Glomerular visceral epithelial cell (primary cell): ENCODE measurements around the gene AFF4.

Source experiments
- DNase-seq: peaks from one replicate; pipeline ENCODE4 v3.0.0-alpha.2; 2016; ENCODE audit errors: extremely low spot score

The AFF4 gene

DNA sequence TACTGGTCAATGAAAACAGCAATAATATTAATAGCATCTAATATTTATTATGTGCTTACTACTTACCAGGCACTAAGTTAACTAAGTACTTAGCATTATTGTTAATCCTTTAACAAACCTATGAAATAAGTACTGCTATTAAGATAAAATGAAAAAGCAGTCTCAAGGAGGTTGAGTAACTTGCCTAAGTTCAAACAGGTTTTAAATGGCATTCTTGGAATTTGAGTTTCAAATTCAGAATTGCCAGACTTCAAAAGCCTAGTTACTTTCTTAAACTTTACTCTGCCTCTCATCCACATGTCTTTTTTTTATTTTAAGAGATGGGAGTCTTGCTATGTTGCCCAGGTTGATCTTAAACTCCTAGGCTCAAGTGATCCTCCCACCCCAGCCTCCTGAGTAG is 73.9 kb downstream of the AFF4 start:
- DNase-seq: no peak

DNA sequence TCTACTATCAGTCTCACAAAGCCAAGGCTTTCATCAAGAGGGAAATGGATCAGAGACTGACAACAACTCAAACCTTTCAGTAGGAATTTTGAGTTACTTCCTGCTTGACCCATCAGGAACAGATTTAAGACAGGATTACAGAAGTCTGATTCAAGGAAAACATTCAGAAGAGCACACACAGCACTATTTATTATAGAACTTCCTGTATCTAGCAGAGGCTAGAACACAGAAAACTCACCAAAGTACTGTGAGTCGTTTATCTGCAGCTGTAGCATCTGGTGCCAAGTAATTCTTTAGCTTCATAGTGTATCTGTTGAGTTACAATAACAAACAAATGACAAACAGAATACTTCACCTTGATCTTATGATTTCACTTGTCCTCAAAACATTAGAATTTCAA is 76.2 kb downstream of the AFF4 start:
- DNase-seq: no peak

DNA sequence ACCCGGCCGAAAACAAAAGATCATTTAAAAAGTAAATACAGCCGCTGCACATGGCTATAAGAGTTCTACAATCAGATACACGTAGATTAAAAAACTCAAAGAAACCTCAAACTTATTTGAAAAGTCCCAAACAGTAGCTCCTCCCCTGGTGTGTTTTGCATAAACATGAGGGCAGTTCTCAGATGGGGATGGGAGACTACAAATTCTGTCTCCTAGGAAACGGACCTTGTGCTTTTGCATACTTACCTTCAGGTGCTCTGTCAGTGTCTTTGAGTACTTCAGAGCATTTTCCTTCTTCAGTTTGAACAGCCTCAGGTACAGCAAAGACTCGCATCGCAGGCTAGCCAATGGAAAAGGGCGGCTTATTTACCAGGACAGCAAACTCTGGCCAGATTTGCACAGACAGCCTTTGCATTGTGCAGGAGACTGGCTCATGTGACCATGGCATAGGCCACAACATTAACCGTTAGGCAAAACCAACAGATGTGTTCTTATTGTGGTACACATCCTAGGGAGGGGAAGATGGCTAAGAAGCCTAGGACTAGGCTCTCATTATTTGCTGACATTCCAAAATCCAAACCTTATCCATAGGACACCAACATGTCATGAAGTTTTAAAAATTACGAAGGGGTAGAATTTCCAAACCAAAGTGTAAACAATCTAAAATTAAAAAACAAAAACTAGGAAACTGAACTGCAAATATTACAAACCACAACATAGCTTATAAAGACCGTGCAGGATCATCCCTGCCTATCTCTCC is 77.2 kb downstream of the AFF4 start:
- DNase-seq: no peak

DNA sequence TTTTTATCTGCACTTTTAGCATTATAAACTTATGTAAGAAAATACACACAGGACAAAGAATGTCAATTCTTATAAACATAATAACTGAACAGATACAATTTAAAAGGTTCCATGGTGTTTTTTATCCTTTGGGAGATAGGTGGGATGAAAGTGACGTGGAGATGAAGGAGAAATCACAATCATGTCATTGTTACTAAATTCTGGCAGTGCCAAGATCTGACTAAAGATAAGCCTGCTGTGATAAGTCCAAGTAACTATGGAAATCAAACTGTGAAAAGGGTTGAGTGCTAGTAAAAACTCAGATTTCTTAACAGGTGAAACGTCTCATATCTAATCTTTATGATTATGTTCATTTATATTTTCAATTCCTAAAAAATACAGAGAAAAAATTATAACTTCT is 78.9 kb downstream of the AFF4 start:
- DNase-seq: no peak

DNA sequence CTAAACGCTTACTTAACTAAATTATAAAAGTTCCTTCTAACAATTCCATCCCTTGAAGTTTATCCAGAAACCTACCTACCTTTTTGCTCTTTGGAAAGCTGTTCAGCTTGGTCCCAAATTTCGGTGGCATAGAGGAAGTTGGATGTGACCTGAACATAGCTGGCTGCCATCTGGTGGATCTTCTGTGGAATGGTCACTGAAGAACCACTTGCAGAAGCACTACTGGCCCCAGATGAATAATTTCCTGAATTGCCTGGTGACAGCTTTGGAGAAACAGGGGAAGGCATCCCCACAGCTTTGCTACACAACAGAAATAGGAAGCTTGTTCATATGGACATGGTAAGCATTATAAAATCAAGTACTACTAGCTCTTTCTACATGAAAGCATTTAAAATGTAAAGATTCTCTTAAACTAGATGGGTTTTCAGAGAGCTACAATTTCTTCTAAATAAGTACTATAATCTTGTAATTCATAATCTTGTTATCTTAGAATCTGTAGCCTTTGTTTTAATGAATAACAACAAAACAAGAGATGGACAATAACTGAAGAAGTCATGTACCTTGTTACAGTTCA is 80.1 kb downstream of the AFF4 start:
- peak; percentile 68 for DNase-seq

DNA sequence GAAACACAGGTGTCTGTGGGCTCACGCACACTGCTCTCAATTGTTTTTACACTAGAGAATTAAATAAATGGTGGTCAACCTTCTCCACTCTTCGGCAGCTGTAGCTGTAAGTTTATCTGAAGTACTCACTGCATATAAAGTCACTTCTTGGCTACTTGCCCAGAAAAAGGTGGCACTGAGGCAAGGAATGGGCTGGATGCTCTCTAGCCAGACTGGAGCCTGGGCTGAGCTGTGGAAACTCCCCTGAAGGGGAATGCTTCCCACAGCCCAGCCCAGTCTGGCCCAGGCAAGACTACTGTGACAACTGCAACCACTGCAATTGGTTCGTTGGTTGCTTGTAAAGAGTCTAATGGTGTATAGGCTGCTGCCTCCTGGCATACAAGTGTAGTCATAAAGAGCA is 85.5 kb downstream of the AFF4 start:
- peak; percentile 32 for DNase-seq

DNA sequence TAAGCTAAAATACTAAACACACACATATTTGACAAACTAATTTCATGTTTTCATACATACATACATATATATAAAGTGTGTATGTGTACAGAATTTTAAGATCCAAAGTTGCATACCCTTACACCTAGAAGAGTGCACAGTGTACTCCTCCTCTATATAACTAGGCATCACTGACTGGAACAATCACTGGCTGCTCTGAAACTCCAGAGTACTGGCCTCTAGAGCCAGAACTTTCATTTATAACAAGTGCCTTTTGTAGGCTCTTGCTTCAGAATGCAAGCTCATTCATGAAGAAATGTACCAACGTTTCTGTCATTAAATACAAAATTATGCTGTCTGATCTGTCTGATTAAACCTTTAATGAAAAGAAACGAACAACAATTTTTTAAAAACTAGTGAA is 86.0 kb downstream of the AFF4 start:
- DNase-seq: no peak

DNA sequence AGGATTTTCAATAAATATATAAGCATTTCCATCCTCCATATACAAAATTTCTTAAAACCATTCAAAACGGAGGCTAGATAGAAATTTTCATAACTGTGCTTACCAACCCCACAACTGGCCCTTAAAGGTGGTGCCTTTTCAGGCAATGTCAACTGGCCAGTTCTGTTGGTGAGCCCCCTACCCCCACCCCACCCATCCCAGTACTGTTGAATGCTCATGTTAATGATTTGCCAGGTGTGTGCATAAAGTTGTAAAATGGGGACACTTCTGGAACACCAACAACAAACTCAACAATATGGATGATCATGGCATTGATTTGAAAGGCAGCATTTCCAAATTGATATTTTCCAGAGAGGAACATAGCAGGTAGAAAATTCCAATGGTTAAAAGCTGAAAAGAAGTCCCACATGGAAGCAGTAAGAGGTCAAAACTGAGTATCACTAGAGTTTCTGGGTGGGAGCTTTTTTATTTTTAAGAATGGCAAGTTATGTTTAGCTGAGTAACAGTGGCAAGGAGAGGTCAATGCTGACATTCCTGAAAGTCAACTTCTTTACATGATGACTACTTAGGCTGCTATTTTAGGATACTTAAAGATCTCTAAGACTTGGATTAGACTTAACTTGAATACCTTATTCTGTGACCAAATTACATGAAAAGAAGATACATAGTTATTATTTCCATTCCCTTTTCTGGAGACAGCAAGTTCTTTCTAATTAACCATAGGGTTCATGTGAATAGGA is 87.2 kb downstream of the AFF4 start:
- no peak for DNase-seq

DNA sequence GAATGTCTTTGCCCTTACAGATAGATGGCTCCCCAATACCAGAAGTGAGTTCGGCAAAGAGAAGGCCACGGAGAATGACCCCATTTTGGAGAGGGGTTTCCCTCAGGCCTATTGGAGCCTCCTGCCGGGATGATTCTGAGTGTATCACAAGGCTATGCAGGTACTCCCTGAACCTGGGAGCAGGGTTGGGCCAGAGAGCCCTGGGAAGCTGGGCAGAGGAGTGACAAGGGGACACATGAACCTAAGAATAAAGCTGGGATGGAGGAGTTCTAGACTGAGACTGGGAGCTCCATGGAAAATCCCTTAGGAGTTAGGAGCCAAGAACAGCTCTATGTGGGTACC is 89.5 kb downstream of the AFF4 start:
- no peak for DNase-seq

DNA sequence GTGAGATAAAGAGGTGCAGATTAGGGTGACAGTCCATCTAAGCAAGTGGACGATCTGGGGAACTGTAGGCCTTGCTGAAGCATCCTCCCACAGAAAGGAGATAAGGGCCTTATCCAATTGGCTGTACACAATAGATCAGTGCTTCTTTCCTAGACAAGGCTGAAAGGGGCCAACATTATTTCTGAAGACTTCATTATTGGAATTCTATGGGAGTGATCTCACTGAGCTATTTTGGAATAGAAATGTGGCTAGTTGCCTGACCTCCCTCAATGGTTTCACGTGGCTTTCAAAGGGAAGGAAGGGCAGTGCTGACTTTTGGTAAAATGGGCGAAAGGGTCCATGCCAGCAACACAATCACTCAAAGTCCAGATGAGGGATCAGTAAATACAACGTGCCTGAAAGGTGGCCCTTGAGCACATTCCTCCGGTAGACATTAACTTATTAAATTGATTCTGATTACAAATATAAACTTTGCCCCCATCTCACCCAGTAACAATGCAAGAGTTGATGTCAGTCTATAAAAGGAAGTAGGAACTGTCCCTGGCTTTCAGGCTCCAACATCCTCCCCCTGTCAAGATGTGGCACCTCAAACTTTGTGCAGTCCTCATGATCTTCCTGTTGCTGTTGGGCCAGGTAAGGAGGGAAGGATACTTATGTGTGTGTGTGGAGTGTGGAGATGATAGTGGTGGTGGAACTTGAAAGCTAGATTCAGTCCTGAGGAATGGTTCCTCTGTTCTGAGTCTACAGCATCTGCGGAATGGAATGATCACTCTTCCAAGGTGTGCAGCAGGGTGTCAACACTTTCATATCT is 90.1 kb downstream of the AFF4 start, which contains the start of gene LEAP2:
Gene LEAP2, plus strand, starts transcription at position 550 of the 811 bp plus-strand sequence. Its CDS starts 27 bp downstream, at position 577.
- DNase-seq: no peak

DNA sequence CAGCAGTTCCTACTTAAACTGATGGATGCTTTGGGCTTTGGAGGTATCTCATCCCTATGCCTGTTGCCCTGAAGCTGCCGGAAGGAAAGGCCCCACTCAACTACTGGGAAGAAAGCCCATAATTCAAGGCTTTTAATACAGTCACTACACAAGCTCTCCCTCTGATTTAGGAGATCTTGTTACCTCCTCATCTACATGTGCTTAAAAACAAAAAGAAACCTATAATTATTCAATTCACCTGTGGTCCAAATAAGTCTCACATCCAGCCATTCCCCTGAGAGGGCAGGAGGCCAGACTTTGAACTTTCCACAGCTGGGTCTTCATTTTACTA is 90.7 kb downstream of the AFF4 start:
- no peak for DNase-seq

DNA sequence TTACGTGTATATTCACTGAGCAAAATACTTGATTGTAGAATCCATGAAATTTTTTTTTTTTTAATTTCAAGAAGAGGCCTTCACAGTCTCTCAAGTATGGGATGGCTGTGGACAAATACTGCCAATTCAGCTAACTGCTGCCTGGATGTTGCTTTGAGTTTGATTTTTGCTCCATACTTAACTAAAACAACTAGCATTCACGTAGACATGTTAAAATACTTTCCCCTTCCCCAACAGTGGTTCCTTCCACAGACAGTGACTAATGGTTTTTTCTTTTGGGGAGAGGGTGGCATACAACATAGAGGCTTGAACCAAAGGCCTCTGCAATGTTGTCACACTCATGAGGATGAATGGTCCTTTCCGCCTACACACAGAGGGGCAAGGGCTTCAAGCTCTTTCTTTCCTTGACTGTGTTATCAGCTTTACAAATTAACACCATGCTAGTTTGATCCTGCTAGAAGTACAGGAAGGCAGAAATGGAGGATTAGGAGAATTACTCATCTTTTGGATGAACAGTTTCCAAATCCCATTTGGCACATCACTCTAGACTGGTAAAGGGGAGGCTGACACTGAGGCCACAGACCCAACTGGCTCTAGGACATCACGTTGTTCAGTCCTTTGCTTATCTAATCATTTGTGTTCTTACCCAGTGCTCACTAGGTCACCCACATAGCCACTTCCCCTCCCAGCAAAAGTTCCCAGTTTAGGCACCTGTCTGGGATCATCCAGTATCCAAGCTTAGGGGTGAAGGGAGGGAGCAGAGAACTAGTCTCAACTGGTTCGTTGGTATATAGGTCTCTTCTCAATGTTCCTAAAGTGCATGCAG is 91.8 kb downstream of the AFF4 start:
- no peak for DNase-seq

DNA sequence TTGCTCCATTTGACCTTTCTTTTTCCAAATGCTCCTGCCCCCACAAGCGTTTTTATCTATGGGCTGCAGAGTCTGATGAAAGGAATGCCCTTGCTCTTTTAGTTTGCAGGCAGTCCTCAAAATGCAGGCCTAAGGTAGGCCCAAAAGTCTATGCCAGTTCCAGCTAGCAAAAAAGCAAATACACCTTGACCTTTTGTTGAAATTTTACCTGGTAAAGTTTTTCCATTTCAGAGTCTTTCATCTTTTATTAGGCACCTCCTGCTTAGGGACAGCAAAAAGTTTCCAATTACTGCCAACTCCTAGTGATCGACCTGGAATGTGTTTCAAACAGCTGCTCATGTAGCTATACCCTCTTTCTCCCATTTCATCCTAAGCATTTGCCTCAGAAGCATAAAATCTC is 92.6 kb downstream of the AFF4 start:
- no peak for DNase-seq

DNA sequence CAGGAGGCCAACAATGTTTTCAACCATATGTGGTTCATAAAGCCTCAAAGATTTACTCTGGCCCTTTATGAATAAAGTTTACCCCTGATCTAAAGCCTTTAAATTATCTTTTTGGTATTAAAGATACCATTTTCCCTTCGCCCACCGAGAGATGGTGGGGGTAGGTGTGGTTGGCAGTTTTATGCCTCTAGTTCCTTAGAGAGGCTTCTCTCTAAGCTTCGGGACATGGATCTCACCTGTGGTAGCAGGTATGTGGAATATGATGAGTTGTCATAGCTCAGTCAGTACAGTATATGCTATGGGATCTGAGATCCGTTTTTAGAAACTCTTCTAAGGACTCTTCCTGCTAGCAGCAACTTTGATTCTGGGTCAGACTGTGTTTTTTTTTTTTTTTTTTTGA is 94.7 kb downstream of the AFF4 start:
- DNase-seq: no peak

DNA sequence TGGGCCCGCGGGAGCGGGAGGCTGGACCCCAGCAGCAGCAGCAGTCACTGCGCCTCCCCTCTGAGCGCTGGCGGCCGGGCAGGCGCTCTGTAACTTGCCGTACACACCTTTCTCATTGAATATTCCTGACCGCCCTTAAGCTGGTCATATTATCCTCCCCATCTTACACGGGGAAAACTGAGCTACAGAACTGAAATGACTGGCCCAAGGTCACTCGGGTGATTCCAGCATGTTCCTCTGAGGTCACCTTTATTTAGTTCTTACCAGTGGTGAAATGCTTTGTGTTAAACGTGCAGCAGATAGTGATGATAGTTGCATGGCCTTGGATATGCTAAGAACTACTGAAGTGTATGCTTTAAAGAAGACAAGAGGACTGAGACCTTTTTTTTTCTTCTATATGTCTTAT is 96.4 kb downstream of the AFF4 start:
- peak; percentile 31 for DNase-seq

DNA sequence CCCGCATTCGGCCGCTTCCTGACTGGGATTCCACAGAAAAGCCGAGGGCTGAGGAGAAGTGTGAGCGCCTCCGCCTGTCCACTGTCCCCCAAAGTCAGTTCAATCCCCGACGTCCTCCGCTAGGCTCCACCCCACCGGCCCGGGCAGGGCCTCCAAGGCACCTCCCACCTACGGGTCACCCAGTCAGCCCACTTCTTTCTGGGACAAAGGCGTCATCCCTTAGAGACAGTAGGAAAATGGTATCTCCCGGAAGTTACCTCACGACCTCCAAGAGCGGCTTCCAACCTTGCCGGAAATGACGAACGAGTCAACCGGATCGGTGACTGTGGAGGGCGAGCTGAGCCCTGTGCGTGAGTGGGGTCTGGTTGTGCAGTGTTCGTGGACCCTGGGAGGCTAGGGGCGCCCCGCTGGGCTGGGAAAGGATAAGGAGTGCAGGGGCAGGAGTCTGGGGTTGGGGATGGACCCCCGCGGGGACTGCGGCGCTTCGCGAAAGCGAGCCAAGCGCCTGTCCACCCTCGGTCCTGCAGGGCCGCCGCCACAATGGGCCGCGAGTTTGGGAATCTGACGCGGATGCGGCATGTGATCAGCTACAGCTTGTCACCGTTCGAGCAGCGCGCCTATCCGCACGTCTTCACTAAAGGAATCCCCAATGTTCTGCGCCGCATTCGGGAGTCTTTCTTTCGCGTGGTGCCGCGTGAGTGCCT is 96.9 kb downstream of the AFF4 start, which contains the start of the genes GDF9 and UQCRQ:
Gene GDF9, minus strand, starts transcription at position 128 of the 704 bp plus-strand sequence. CDS start 1,936 bp downstream, outside the sequence.
Gene UQCRQ, plus strand, starts transcription at position 301 of the 704 bp plus-strand sequence. Its CDS starts 240 bp downstream, at position 541.
- peak; percentile 99 for DNase-seq

DNA sequence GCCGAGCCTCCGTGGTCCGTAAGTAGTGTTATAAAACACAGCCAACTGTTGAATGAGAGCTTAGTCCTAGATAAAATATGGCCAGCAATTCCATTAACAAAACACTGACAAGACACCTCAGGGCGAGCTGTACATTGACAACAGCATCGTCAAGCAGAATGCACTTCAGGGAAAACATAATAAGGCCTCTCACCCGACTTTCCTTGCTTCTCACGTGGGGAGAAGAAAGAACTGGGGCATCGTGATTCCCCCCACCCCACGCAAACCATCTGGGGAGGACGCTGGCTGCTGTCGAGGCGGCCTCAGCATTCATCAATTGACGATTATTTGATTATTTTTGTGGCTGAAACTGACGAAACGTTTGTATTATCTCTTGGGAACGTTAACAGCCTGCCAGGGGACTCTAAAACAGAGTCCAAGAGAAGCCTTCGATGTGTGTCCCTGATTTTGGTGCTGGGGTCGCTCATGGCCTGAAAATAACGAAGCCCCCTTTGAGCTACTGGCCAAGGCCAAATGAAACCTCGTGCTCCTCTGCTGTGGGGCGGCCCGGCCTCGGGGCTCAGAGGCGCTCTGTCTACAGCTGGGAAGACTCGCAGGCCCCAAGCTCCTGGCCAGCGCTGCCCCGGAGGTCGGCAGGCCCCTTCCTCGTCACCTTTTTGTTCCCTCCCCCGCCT is 97.6 kb downstream of the AFF4 start:
- no peak for DNase-seq

DNA sequence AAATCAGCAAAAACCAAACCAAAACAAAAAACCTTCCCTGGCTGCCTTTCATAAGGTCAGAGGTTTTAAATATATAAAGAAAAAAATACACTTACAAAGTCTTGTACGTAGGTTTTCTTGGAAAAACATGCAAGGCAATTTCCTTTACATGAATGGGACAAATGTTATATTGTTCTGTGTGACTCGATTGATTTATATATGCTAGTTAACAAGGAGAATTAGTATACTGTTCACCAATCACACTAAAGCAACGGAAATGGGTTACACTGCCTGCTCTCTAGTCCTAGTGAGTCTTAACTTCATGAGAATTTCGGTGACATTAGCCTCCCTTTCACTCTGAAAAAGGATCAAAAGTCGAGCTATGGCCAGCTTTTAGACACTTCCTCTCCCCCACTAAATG is 102.7 kb downstream of the AFF4 start:
- DNase-seq: no peak

DNA sequence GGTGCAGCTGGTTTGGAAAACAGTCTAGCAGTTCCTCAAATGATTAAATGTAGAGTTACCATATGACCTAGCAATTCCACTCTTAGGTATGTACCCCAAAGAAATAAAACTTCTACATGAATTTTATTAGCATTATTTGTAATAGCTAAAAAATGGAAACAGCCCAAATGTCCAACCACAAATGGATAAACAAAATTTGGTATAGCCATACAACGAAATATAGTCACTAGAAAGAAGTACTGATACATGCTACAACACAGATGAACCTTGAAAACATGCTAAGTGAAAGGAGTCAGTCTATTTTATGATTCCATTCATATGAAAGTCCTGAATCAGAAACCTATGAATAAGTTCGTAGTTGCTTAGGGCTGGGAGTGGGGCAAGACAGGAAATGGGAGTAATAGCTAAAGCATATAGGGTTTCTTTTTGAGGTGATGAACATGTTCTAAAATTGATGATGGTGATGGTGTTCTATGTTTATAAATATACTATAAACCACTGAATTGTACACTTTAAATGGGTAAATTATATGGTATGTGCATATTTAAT is 103.5 kb downstream of the AFF4 start:
- DNase-seq: no peak

DNA sequence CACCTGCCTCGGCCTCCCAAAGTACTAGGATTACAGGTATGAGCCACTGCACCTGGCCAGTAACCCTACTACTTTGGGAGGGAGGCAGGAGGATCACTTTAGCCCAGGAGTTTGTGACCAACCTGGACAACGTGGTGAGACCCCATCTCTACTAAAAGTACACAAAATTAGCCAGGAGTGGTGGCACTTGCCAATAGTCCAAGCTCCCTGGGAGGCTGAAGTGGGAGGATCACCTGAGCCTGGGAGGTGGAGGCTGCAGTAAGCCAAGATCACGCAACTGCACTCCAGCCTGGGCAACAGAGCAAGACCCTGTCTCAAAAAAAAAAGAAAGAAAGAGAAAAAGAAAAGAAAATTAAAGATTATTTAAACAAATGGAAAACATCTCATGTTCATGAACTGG is 107.4 kb downstream of the AFF4 start:
- DNase-seq: no peak
